ENCODE data around the gene LAMA3.

GRCh38 chr18:23929362-23929930 lies 240.2 kb downstream of the LAMA3 start:
- no peak for TF ChIP-seq CTCF (IDR thresholded peaks at IDR 0.05 in 2 of 3, conservative IDR thresholded peaks at IDR 0.05 in 1 of 3; ENCODE audit: borderline replicate concordance in 1 of 3, insufficient read depth in 1 of 3, low read depth in 2 of 3, low read length in 2 of 3)
- no peak for TF ChIP-seq JUND (IDR thresholded peaks at IDR 0.05)
- TF ChIP-seq YY1 (IDR thresholded peaks at IDR 0.05; ENCODE audit: extremely low read depth, insufficient replicate concordance, low read depth, low read length): no peak
- no peak for TF ChIP-seq REST (IDR thresholded peaks at IDR 0.05; ENCODE audit: low read depth)
- TF ChIP-seq EZH2phosphoT487 (IDR thresholded peaks at IDR 0.05; ENCODE audit: borderline replicate concordance): no peak
- TF ChIP-seq EZH2 (IDR thresholded peaks at IDR 0.05): no peak
- no peak for TF ChIP-seq SP1 (IDR thresholded peaks at IDR 0.05; ENCODE audit: low read depth)
- TF ChIP-seq POLR2A (IDR thresholded peaks at IDR 0.05; ENCODE audit: borderline replicate concordance, extremely low read depth, insufficient read depth, insufficient read length): no peak
- no peak for TF ChIP-seq RAD21 (IDR thresholded peaks at IDR 0.05; ENCODE audit: low read depth)
- TF ChIP-seq MAX (IDR thresholded peaks at IDR 0.05): no peak
- no peak for TF ChIP-seq POLR2AphosphoS5 (IDR thresholded peaks at IDR 0.05; ENCODE audit: low read depth, low read length)
- TF ChIP-seq CEBPB (IDR thresholded peaks at IDR 0.05; ENCODE audit: low read depth): no peak

Measured in HCT116 (cell line).